Sigmoid colon (tissue), 7 donors: ENCODE measurements around the gene PPM1F. TPM values are rescaled to one million over a fixed set of nuclear protein-coding genes. Genes with fewer than 3 reads are reported as not detected.

Experiments used
- DNase-seq: peaks from one replicate; pipeline ENCODE4 v3.0.0-alpha.2; 2019
- H3K27ac ChIP-seq, 4 donors: fragments of 200-600 bp; sonication (generic); one replicate each; pipeline ENCODE4 v1.5.1; 2016 to 2019; ENCODE audit warnings: mild to moderate bottlenecking in 1 of 4
- H3K27me3 ChIP-seq, 3 donors: fragments of 200-600 bp; sonication (generic); one replicate each; pipeline ENCODE4 v1.5.1; 2019; ENCODE audit warnings: mild to moderate bottlenecking in 1 of 3
- H3K36me3 ChIP-seq, 4 donors: fragments of 200-600 bp; sonication (generic); one replicate each; pipeline ENCODE4 v1.5.1; 2016 to 2019
- H3K4me1 ChIP-seq, 4 donors: fragments of 200-600 bp; sonication (generic); one replicate each; pipeline ENCODE4 v1.5.1; 2017 to 2019
- H3K4me3 ChIP-seq, 4 donors: fragments of 200-600 bp; sonication (generic); one replicate each; pipeline ENCODE4 v1.5.1; 2017 to 2019; ENCODE audit warnings: mild to moderate bottlenecking in 2 of 4, moderate library complexity in 1 of 4
- H3K9me3 ChIP-seq, 4 donors: fragments of 200-600 bp in 3 of 4; sonication (generic) in 3 of 4; one replicate each; pipeline versions ENCODE4 v1.5.1 to v1.6.1; 2013 to 2019
- CTCF ChIP-seq, 4 experiments: fragments of 450-650 bp in 3 of 4; fragments of 200-600 bp in 1 of 4; IDR thresholded peaks; one replicate each; pipeline ENCODE4 v1.5.1; 2016 to 2019; ENCODE audit warnings: antibody characterized with exemption in 4 of 4, mild to moderate bottlenecking in 3 of 4, moderate library complexity in 2 of 4
- EP300 ChIP-seq, 4 donors: sonication (generic); formaldehyde crosslinking; IDR thresholded peaks; one replicate each; pipeline ENCODE4 v1.6.1; 2017; ENCODE audit warnings: antibody characterized with exemption in 4 of 4
- POLR2A ChIP-seq, 2 donors: fragments of 450-650 bp; IDR thresholded peaks; one replicate each; pipeline ENCODE4 v1.6.1; 2016; ENCODE audit warnings: antibody characterized with exemption in 2 of 2, mild to moderate bottlenecking in 2 of 2, moderate library complexity in 2 of 2
- POLR2AphosphoS5 ChIP-seq, 4 donors: sonication (generic); formaldehyde crosslinking; IDR thresholded peaks; one replicate each; pipeline ENCODE4 v1.6.1; 2017; ENCODE audit warnings: antibody characterized with exemption in 4 of 4
- WGBS, 2 donors: extraction: QIAGEN DNeasy Blood & Tissue Kit; methylation state at CpG; one replicate each; pipeline ENCODE4 v1.1.7; 2013; 5-methylcytosine and 5-hydroxymethylcytosine counted together
- intact Hi-C: fragments of 100-400 bp; cut with DNase I; formaldehyde crosslinking; loops from one replicate; pipeline ENCODE4 v1.15.1; 2023
- polyA plus RNA-seq, 3 donors: library from polyadenylated mRNA; stranded (reverse); fragments of 200-250 nt; gene quantifications; one replicate each; pipeline ENCODE4 v1.2.3, GENCODE V29; 2013
- total RNA-seq, 4 donors: library from RNA; depleted of rRNA; stranded (reverse); fragments of >200 nt; gene quantifications; one replicate each; pipeline ENCODE4 v1.1.0, GENCODE V29; 2016
- donor health status: healthy with polysubstance abuse.
- donor health status: Bipolar disorder and iron deficiency.
- donor health status: healthy.

Gene PPM1F
- total and polyA plus RNA-seq, 7 donors = 2.5 to 39.2 (median 20.3) TPM

GRCh38 chr22:21927174-21927823 lies 25.3 kb downstream of the PPM1F start:
- Histone ChIP-seq H3K4me3 (no peak overlapping the region), H3K27me3 (no peaks in the 10 kb centered on the region), H3K36me3 (peaks cover 17 to 93% (median 33%) of the 10 kb centered on the region in 4 donors), H3K27ac (no peak overlapping the region), H3K9me3 (no peaks in the 10 kb centered on the region), H3K4me1 (no peaks in the 10 kb centered on the region)
- intact Hi-C loops = no loop called here
- no peak for TF ChIP-seq EP300 (IDR thresholded peaks at IDR 0.05)
- TF ChIP-seq POLR2A (IDR thresholded peaks at IDR 0.05) = no peak
- TF ChIP-seq POLR2AphosphoS5 (IDR thresholded peaks at IDR 0.05) = no peak
- TF ChIP-seq CTCF (IDR thresholded peaks at IDR 0.05) = no peak
- DNase-seq = no peak
- WGBS, 2 donors = 82 to 91% methylated on average over 16 of the region's 16 CpGs

- DNase-seq = no peak
- peaks cover 15 to 89% (median 30%) of the 10 kb centered on the region in 4 donors for H3K36me3 ChIP-seq
- WGBS, 2 donors = 90 to 94% methylated on average over 4 of the region's 4 CpGs
- H3K4me3 ChIP-seq = no peak overlapping the region
- H3K27ac ChIP-seq = no peak overlapping the region
- TF ChIP-seq POLR2AphosphoS5 (IDR thresholded peaks at IDR 0.05) (no peak), POLR2A (IDR thresholded peaks at IDR 0.05) (no peak)
- no peaks in the 10 kb centered on the region for H3K4me1 ChIP-seq
- H3K9me3 ChIP-seq = no peaks in the 10 kb centered on the region
- no peaks in the 10 kb centered on the region for H3K27me3 ChIP-seq
- intact Hi-C loops = no loop called here
Measured at GRCh38 chr22:21926728-21927127, 25.9 kb downstream of the PPM1F start.

GRCh38 chr22:21923163-21923561 lies 29.5 kb downstream of the PPM1F start:
- H3K9me3 ChIP-seq = no peaks in the 10 kb centered on the region
- H3K4me1 ChIP-seq = no peaks in the 10 kb centered on the region
- intact Hi-C loops = no loop called here
- no peak for DNase-seq
- WGBS, 2 donors = 96% methylated on average over 21 of the region's 21 CpGs
- H3K27ac ChIP-seq = no peak overlapping the region
- H3K27me3 ChIP-seq = no peaks in the 10 kb centered on the region
- TF ChIP-seq POLR2AphosphoS5 (IDR thresholded peaks at IDR 0.05) (no peak), POLR2A (IDR thresholded peaks at IDR 0.05) (no peak), EP300 (IDR thresholded peaks at IDR 0.05) (no peak), CTCF (IDR thresholded peaks at IDR 0.05) (no peak)
- no peak overlapping the region for H3K4me3 ChIP-seq
- peaks cover 0 to 77% (median 5%) of the 10 kb centered on the region in 4 donors for H3K36me3 ChIP-seq

- Histone ChIP-seq H3K27ac (no peak overlapping the region), H3K4me3 (no peak overlapping the region), H3K4me1 (peaks cover 0 to 3% (median 1%) of the 10 kb centered on the region in 4 donors), H3K9me3 (no peaks in the 10 kb centered on the region), H3K27me3 (no peaks in the 10 kb centered on the region), H3K36me3 (peaks cover 0 to 73% (median 5%) of the 10 kb centered on the region in 4 donors)
- intact Hi-C loops = no loop called here
- 93 to 94% methylated on average over 20 of the region's 20 CpGs for WGBS, 2 donors
- no peak for TF ChIP-seq POLR2AphosphoS5 (IDR thresholded peaks at IDR 0.05)
- TF ChIP-seq CTCF (IDR thresholded peaks at IDR 0.05) = no peak
- TF ChIP-seq EP300 (IDR thresholded peaks at IDR 0.05) = no peak
- no peak for TF ChIP-seq POLR2A (IDR thresholded peaks at IDR 0.05)
- no peak for DNase-seq
Measured at GRCh38 chr22:21922370-21923162, 30.1 kb downstream of the PPM1F start.

- intact Hi-C loops = no loop called here
- no peak for DNase-seq
- no peak for TF ChIP-seq POLR2A (IDR thresholded peaks at IDR 0.05)
- no peak for TF ChIP-seq POLR2AphosphoS5 (IDR thresholded peaks at IDR 0.05)
- TF ChIP-seq EP300 (IDR thresholded peaks at IDR 0.05) = no peak
- no peak for TF ChIP-seq CTCF (IDR thresholded peaks at IDR 0.05)
- Histone ChIP-seq H3K36me3 (peaks cover 0 to 65% (median 5%) of the 10 kb centered on the region in 4 donors), H3K4me3 (no peak overlapping the region), H3K27ac (no peak overlapping the region), H3K9me3 (no peaks in the 10 kb centered on the region), H3K4me1 (peaks cover 0 to 11% (median 10%) of the 10 kb centered on the region in 4 donors), H3K27me3 (no peaks in the 10 kb centered on the region)
- 84 to 85% methylated on average over 8 of the region's 8 CpGs for WGBS, 2 donors
Measured at GRCh38 chr22:21921729-21922128, 30.9 kb downstream of the PPM1F start.
